A673 (cell line): ENCODE measurements around the gene FRMD3. TPM values are rescaled to one million over a fixed set of nuclear protein-coding genes. Genes with fewer than 3 reads are reported as not detected.

ENCODE experiments used
- BruUV-seq: library from RNA; stranded (reverse); fragments of 400-500 nt; replicated peaks from 2 replicates; lab custom pipeline; 2021; lab: Mats Ljungman, UMichigan
- CTCF ChIA-PET: fragments of 300-600 bp; sonication (Branson Sonifier 250); formaldehyde crosslinking; loops from one replicate; lab custom pipeline; 2022; ENCODE audit warnings: antibody characterized with exemption; lab: Charles Lee
- POLR2A ChIA-PET: fragments of 300-600 bp; sonication (Branson Sonifier 250); formaldehyde crosslinking; loops from one replicate; lab custom pipeline; 2022; ENCODE audit warnings: antibody characterized with exemption; ENCODE audit not compliant: low non-redundant PET; lab: Charles Lee
- DNase-seq: peaks from one replicate; pipeline ENCODE4 v3.0.0-alpha.2; 2015; ENCODE audit warnings: low spot score
- H3K27ac ChIP-seq: fragments of 200-600 bp; sonication (generic); 2 replicates; pipeline ENCODE4 v1.5.1; 2016; ENCODE audit warnings: mixed run types, low read depth, mild to moderate bottlenecking, mixed read lengths, antibody characterized with exemption, low read length; ENCODE audit not compliant: poor library complexity, severe bottlenecking
- H3K27me3 ChIP-seq: fragments of 200-600 bp; sonication (generic); replicated peaks from 2 replicates; pipeline ENCODE4 v1.6.1; 2017; ENCODE audit warnings: mixed run types, low read depth, mild to moderate bottlenecking, mixed read lengths, antibody characterized with exemption, low read length; ENCODE audit not compliant: insufficient read depth, poor library complexity
- H3K36me3 ChIP-seq: fragments of 200-600 bp; sonication (generic); 2 replicates; pipeline ENCODE4 v1.6.1; 2016; ENCODE audit warnings: mixed run types, mild to moderate bottlenecking, mixed read lengths, antibody characterized with exemption, low read length; ENCODE audit not compliant: insufficient read depth, poor library complexity, severe bottlenecking
- H3K4me1 ChIP-seq: fragments of 200-600 bp; sonication (generic); 2 replicates; pipeline ENCODE4 v1.6.1; 2017; ENCODE audit warnings: mixed run types, mild to moderate bottlenecking, mixed read lengths, antibody characterized with exemption, low read length; ENCODE audit not compliant: insufficient read depth, poor library complexity, severe bottlenecking
- H3K4me3 ChIP-seq: fragments of 200-600 bp; sonication (generic); 2 replicates; pipeline ENCODE4 v1.5.1; 2016; ENCODE audit warnings: low read depth, mixed run types, mild to moderate bottlenecking, mixed read lengths, low read length; ENCODE audit not compliant: poor library complexity, severe bottlenecking
- H3K9me3 ChIP-seq: fragments of 200-600 bp; sonication (generic); 2 replicates; pipeline ENCODE4 v1.6.1; 2016; ENCODE audit warnings: mixed run types, low read depth, mild to moderate bottlenecking, mixed read lengths, antibody characterized with exemption, low read length; ENCODE audit not compliant: poor library complexity, severe bottlenecking
- CTCF ChIP-seq: fragments of 300-800, 200-600 bp; sonication (generic); conservative IDR thresholded peaks from 2 replicates; pipeline ENCODE4 v1.5.1; 2017; ENCODE audit warnings: low read depth, mild to moderate bottlenecking, antibody characterized with exemption, low read length, moderate library complexity, mixed read lengths
- EZH2 ChIP-seq: fragments of 200-600 bp; sonication (generic); IDR thresholded peaks from 2 replicates; pipeline ENCODE4 v1.6.1; 2017; ENCODE audit warnings: borderline replicate concordance, low read depth, mild to moderate bottlenecking, mixed read lengths, antibody characterized with exemption, low read length; ENCODE audit not compliant: poor library complexity, severe bottlenecking
- intact Hi-C: fragments of 100-400 bp; cut with micrococcal nuclease; formaldehyde crosslinking; loops from one replicate; pipeline ENCODE4 v1.10.0; 2022; ENCODE audit not compliant: unreplicated experiment
- total RNA-seq: library from RNA; stranded (reverse); gene quantifications from 2 replicates; pipeline ENCODE4 v1.2.3, GENCODE V29; 2021

The FRMD3 gene
- total RNA-seq, 1 experiment from 2014 or later = 1.0 TPM

- no TSS peak for BruUV-seq
- H3K27me3 ChIP-seq = no peaks in the 10 kb centered on the region
- DNase-seq = no peak
- intact Hi-C loops = no loop called here
- TF ChIP-seq EZH2 (no peak), CTCF (no peak)
- ChIA-PET CTCF (no interaction called here), POLR2A (interaction anchor here (0.6 kb wide), 1 partner anchor 44 kb away, joined by 3 read pairs; no protein-coding TSS in a partner anchor)
- H3K36me3 ChIP-seq = no peaks in the 10 kb centered on the region
- H3K4me1 ChIP-seq = no peaks in the 10 kb centered on the region
- no peaks in the 10 kb centered on the region for H3K9me3 ChIP-seq
- H3K27ac ChIP-seq = no peak overlapping the region
- no peak overlapping the region for H3K4me3 ChIP-seq
Measured at GRCh38 chr9:83291196-83291595, 247.0 kb downstream of the FRMD3 start.

DNA sequence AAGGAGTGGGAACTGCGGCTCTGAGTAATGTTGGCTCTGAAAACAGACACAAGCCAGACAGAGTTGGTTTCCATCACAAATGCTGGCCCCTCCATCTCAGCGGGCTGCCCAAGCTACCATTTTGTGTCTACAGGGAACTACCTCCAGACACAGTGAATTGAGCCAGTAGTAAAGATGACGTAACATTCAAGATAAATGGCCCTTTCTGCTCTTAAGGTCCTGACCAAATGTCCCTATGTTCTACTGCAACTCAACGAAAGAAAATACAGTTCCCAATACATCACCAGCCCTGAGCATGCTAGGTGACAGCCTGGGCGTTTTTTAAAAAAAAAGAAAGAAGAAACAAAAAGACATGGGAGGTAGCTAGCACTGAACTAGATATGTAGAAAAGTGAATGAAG, 247.5 kb downstream of the FRMD3 start:
- intact Hi-C loops = no loop called here
- Histone ChIP-seq H3K27ac (no peak overlapping the region), H3K36me3 (no peaks in the 10 kb centered on the region), H3K27me3 (no peaks in the 10 kb centered on the region), H3K9me3 (no peaks in the 10 kb centered on the region), H3K4me3 (no peak overlapping the region), H3K4me1 (no peaks in the 10 kb centered on the region)
- CTCF ChIA-PET = no interaction called here
- DNase-seq = no peak
- no TSS peak for BruUV-seq
- TF ChIP-seq CTCF = no peak
- no peak for TF ChIP-seq EZH2
- POLR2A ChIA-PET = interaction anchor here (0.6 kb wide), 1 partner anchor 44 kb away, joined by 3 read pairs; no protein-coding TSS in a partner anchor

GRCh38 chr9:83287021-83287420, 251.2 kb downstream of the FRMD3 start:
- H3K27ac ChIP-seq = no peak overlapping the region
- DNase-seq = no peak
- no peaks in the 10 kb centered on the region for H3K27me3 ChIP-seq
- BruUV-seq = no TSS peak
- H3K36me3 ChIP-seq = no peaks in the 10 kb centered on the region
- no peaks in the 10 kb centered on the region for H3K9me3 ChIP-seq
- no peaks in the 10 kb centered on the region for H3K4me1 ChIP-seq
- TF ChIP-seq CTCF = no peak
- no peak for TF ChIP-seq EZH2
- H3K4me3 ChIP-seq = no peak overlapping the region
- ChIA-PET CTCF (no interaction called here), POLR2A (no interaction called here)
- intact Hi-C loops = no loop called here
